G401 (cell line): Measurements from ENCODE around the gene LATS1. TPM values are rescaled to one million over a fixed set of nuclear protein-coding genes. Genes with fewer than 3 reads are reported as not detected.
"Not testable (repeated sequence)": the region's sequence is repeated elsewhere in the genome, so short reads cannot be mapped to it uniquely, and the experiment has no call there.

ENCODE experiments used
- DNase-seq: peaks from one replicate; pipeline ENCODE4 v3.0.0-alpha.2; 2015; ENCODE audit warnings: low spot score
- in situ Hi-C: cut with HindIII; loops from 2 replicates; pipeline ENCODE4 v1.10.0; 2016; ENCODE audit warnings: low sequenced_read_pairs, mixed read lengths
- total RNA-seq: library from RNA; depleted of rRNA; stranded (reverse); fragments of >200 nt; shearing (Covaris generic); gene quantifications from 2 replicates; pipeline ENCODE4 v1.2.3, GENCODE V29; 2014; rRNA removed

LATS1 gene
- total RNA-seq, result 4.7 and 8.6 TPM in 2 replicates

- peak; percentile 81 for DNase-seq
- in situ Hi-C loops, result no loop called here
Observed at GRCh38 chr6:149717588-149718458, at the start of gene LATS1. LATS1 (minus strand) TSS chr6:149718101; CDS start chr6:149702126, 15,975 bp downstream.

- DNase-seq, result no peak
- in situ Hi-C loops, result no loop called here
Observed at GRCh38 chr6:149766156-149766769, 48.4 kb upstream of the LATS1 start.

- in situ Hi-C loops, result no loop called here
- no peak for DNase-seq
Observed at GRCh38 chr6:149763866-149764265, 46.0 kb upstream of the LATS1 start.

GRCh38 chr6:149761438-149761837 is 43.5 kb upstream of the LATS1 start:
- in situ Hi-C loops, result no loop called here

GRCh38 chr6:149756261-149756636 is 38.3 kb upstream of the LATS1 start:
- in situ Hi-C loops, result no loop called here
- DNase-seq, result no peak

More at GRCh38 chr6:149761438-149761837, 43.5 kb upstream of the LATS1 start:
- DNase-seq, result no peak

- peak; percentile 15 for DNase-seq
- in situ Hi-C loops, result no loop called here
Observed at GRCh38 chr6:149755300-149756260, 37.7 kb upstream of the LATS1 start.

GRCh38 chr6:149754548-149754947 is 36.6 kb upstream of the LATS1 start:
- DNase-seq, result no peak
- in situ Hi-C loops, result no loop called here

- in situ Hi-C loops, DNase-seq: not testable (repeated sequence)
Observed at GRCh38 chr6:149753374-149753637, 35.4 kb upstream of the LATS1 start.

- in situ Hi-C loops, result no loop called here
- DNase-seq, result no peak
Observed at GRCh38 chr6:149752600-149753373, 34.9 kb upstream of the LATS1 start.

GRCh38 chr6:149751920-149752319 is 34.0 kb upstream of the LATS1 start:
- in situ Hi-C loops, DNase-seq: not testable (repeated sequence)

GRCh38 chr6:149751239-149751638 is 33.3 kb upstream of the LATS1 start:
- in situ Hi-C loops, result no loop called here
- DNase-seq, result no peak

GRCh38 chr6:149750136-149750609 is 32.3 kb upstream of the LATS1 start:
- in situ Hi-C loops, result no loop called here
- peak; percentile 41 for DNase-seq

- in situ Hi-C loops, result no loop called here
- peak; percentile 91 for DNase-seq
Observed at GRCh38 chr6:149749594-149750135, 31.8 kb upstream of the LATS1 start, which contains the start of gene PCMT1. PCMT1 (plus strand) TSS chr6:149749741; CDS start chr6:149749902, 161 bp downstream.

- DNase-seq, in situ Hi-C loops: not testable (repeated sequence)
Observed at GRCh38 chr6:149749082-149749593, 31.2 kb upstream of the LATS1 start.

- in situ Hi-C loops, result no loop called here
- peak; percentile 95 for DNase-seq
Observed at GRCh38 chr6:149746147-149746946, 28.4 kb upstream of the LATS1 start, which contains the start of gene NUP43. NUP43 (minus strand) TSS chr6:149746529; CDS start chr6:149746495, 34 bp downstream.

GRCh38 chr6:149745252-149745651 is 27.4 kb upstream of the LATS1 start:
- DNase-seq, in situ Hi-C loops: not testable (repeated sequence)

- no peak for DNase-seq
- in situ Hi-C loops, result no loop called here
Observed at GRCh38 chr6:149734915-149735314, 17.0 kb upstream of the LATS1 start.
